Measurements from ENCODE around the gene GALNT10.

The GALNT10 gene

GRCh38 chr5:154470137-154470536, 279.6 kb downstream of the GALNT10 start:
- TF ChIP-seq, protein P1, sequence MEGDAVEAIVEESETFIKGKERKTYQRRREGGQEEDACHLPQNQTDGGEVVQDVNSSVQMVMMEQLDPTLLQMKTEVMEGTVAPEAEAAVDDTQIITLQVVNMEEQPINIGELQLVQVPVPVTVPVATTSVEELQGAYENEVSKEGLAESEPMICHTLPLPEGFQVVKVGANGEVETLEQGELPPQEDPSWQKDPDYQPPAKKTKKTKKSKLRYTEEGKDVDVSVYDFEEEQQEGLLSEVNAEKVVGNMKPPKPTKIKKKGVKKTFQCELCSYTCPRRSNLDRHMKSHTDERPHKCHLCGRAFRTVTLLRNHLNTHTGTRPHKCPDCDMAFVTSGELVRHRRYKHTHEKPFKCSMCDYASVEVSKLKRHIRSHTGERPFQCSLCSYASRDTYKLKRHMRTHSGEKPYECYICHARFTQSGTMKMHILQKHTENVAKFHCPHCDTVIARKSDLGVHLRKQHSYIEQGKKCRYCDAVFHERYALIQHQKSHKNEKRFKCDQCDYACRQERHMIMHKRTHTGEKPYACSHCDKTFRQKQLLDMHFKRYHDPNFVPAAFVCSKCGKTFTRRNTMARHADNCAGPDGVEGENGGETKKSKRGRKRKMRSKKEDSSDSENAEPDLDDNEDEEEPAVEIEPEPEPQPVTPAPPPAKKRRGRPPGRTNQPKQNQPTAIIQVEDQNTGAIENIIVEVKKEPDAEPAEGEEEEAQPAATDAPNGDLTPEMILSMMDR (IDR thresholded peaks at IDR 0.05; ENCODE audit: low read depth, low read length), result no peak
- no peak for DNase-seq (ENCODE audit: extremely low read depth, low read depth)
